GM21619 (cell line): ENCODE results near the gene IRF6.

Experiments
- ATAC-seq: cut with Tn5 transposase; IDR thresholded peaks from one replicate; pipeline ENCODE4 v1.9.1; 2021; ENCODE audit not compliant: unreplicated experiment

Gene IRF6

DNA sequence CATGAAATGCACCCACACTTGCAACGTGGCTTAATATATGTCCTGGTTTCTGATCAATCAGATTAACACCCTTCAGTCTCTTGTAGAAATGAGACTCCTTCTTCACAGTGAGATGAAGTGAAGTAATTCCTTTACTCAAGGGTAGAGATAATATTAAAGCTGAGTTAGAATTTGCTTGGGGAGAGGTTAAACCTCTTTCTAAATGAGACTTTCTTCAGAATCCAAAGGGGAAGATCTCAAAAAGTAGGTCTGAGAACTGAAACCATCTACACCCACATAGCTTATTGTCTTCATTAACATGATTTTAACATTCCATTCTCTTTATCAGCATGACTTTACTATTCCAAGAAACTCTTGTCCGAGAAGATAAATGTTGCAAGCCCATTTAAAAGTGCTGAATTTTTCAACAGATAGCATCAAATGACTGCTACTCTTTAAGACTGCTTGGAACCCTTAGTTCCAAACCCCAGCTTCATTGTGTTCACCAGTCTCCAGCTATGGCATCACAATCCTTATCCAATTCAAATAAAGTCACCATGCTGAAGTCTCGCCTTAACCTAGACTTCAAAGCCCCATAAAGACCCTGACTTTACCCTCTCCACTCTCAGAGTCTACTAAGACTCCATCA lies 69.3 kb downstream of the IRF6 start:
- no peak for ATAC-seq
